AG04449 (cell line): ENCODE measurements around the gene FAM53A.

Experiments
- CTCF ChIA-PET: fragments of 350-600 bp; formaldehyde crosslinking; extraction: SDS; loops from one replicate; lab custom pipeline; 2021; ENCODE audit warnings: antibody characterized with exemption; lab: Yijun Ruan, JAX
- POLR2A ChIA-PET: fragments of 400-600, 350-600 bp; formaldehyde crosslinking; extraction: SDS; loops from one replicate; lab custom pipeline; 2020; ENCODE audit warnings: antibody characterized with exemption, inconsistent platforms; lab: Yijun Ruan, JAX
- DNase-seq: peaks from one replicate; pipeline ENCODE4 v3.0.0-alpha.2; 2010; ENCODE audit warnings: low read depth, low spot score
- H3K4me3 ChIP-seq: 2 replicates; pipeline ENCODE4 v1.5.1; 2011; ENCODE audit warnings: low read depth, mild to moderate bottlenecking, control low read depth, low read length
- TF ChIP-seq, protein P1 (sequence below): IDR thresholded peaks from one replicate; pipeline ENCODE4 v1.5.1; 2011; ENCODE audit warnings: mild to moderate bottlenecking, moderate library complexity, low read length, control low read depth, inconsistent platforms; ENCODE audit not compliant: insufficient read depth; ENCODE audit errors: missing control alignments

Gene FAM53A

DNA sequence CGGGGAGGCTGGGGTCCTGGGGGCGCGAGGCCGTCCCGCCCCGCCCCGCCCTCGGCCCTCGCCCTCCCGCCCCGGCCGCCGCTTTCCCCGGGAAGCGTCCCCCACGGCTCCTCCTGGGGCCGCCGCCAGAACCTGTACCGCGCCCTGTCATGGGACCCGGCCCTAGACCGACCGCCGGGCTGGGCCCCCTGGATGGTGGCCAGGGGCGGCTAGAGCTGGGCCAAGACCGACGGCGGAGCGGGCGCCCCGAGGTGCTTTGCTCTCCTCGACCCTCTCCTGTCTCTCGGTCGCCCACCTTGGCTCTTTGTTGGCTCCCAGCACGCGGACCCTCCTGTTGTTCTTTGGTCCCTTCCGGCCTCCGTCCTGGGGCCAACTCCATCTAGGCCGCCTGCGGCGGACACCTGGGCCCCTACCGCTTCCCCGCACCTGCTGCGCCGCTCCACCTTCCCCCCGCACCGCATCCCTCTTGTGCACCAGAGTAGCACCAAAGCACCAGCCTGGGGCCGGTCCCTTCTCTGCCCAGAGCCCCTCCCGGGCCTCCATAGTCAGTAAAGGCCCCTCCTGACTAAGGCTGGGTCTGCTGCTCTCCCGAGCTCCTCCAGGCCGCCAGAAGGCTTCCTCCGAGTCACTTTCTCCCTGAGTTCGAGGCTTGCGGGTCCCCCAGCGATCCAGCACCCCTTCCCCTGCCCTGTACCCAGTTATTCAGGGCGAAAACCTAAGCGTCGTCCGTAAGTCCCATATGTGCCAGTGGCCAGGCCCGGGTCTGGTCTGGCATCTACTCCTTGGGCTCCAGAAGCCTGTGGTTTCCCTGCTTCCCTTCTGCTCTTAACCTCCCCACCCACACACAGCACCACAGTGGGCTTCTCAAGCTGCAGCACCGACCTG is 37.8 kb upstream of the FAM53A start:
- peak overlapping the region; percentile 64 for H3K4me3 ChIP-seq
- no peak for DNase-seq
- TF ChIP-seq, protein P1, sequence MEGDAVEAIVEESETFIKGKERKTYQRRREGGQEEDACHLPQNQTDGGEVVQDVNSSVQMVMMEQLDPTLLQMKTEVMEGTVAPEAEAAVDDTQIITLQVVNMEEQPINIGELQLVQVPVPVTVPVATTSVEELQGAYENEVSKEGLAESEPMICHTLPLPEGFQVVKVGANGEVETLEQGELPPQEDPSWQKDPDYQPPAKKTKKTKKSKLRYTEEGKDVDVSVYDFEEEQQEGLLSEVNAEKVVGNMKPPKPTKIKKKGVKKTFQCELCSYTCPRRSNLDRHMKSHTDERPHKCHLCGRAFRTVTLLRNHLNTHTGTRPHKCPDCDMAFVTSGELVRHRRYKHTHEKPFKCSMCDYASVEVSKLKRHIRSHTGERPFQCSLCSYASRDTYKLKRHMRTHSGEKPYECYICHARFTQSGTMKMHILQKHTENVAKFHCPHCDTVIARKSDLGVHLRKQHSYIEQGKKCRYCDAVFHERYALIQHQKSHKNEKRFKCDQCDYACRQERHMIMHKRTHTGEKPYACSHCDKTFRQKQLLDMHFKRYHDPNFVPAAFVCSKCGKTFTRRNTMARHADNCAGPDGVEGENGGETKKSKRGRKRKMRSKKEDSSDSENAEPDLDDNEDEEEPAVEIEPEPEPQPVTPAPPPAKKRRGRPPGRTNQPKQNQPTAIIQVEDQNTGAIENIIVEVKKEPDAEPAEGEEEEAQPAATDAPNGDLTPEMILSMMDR: no peak
- POLR2A ChIA-PET: interaction anchor here (1.0 to 1.8 kb wide), 3 partner anchors 10 to 375 kb away, joined by 3 to 21 read pairs (median 3); partner anchors contain the start of genes SLBP and UVSSA
- CTCF ChIA-PET: interaction anchor here (0.6 to 15.3 kb wide), 4 partner anchors 9 to 29 kb away, joined by 3 to 268 read pairs (median 7); partner anchors contain the start of gene SLBP

DNA sequence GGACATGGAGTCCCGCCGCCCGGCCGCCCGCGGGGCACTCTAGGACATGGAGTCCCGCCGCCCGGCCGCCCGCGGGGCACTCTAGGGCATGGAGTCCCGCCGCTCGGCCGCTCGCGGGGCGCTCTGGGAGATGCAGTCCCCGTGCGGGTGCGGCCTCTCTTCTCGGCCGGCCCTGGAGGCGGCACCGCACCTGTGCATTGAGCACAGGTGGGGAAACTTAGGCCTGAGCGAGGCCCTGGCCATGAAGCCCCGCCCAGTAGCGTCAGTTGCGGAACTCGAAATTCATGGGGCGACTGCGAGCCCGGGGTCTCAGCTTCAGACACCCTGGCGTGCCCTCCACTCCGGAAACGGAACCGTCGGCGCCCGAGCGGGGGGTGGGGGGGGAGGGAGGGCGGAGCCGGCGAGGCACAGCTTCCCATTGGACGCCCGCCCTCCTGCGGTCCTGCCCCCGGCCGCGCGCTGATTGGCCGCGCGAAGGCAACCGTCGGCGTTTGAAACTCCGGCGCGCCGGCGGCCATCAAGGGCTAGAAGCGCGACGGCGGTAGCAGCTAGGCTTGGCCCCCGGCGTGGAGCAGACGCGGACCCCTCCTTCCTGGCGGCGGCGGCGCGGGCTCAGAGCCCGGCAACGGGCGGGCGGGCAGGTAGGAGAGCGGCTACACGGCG is 37.0 kb upstream of the FAM53A start, which contains the start of the genes TACC3 and TMEM129:
TACC3 (plus strand) TSS at position 519 of the 663 bp plus-strand sequence. CDS start 1,901 bp downstream, outside the sequence.
TMEM129 (minus strand) TSS at position 321 of the 663 bp plus-strand sequence. CDS start 486 bp downstream, outside the sequence.
- peak within 1 kb of the TSS; percentile 81 for H3K4me3 ChIP-seq
- TF ChIP-seq, protein P1: no peak
- ChIA-PET CTCF (interaction anchor here (1.0 to 15.3 kb wide), 5 partner anchors 10 to 91 kb away, joined by 3 to 268 read pairs (median 5); no protein-coding TSS in a partner anchor), POLR2A (interaction anchor here (0.5 to 1.8 kb wide), 5 partner anchors 9 to 374 kb away, joined by 3 to 21 read pairs (median 3); partner anchors contain the start of genes SLBP and UVSSA)
- no peak for DNase-seq

DNA sequence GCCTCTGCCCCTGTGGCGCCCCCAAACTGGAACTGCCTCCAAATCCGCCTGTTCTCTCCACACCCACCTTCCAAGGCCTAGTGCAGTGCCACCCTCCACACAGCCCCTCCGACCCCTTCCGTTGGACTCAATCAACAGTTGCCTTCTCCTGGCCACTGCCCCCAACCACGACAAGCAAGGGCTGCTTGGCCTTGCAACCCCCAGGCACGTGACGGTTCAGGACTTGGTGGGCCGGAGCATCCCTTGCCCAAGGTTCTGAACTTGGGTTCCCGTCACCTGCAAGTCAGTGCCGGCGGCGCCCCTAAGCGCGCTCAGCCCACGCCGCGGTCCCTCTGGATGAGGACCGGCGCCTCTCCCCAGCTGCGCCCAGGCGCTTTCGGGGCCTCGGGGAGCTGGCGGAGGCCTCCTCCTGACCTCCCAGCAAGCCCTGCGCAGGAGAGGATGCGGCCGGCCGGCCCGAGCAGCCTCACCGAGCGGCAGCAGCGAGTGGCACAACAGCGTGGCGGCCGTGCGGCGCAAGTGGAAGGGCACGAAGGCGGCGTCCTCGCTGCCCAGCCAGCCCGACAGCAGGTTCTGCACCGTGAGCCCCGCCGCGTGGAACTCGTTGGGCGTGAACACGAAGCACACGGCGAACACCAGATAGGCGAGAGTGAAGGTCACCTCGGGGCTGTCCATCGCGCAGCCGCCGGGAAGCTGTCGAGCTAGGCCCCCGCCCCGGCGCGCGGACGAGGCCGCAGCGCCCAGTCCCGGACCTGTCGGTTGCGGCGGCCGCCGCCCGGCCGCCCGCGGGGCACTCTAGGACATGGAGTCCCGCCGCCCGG is 36.3 kb upstream of the FAM53A start:
- CTCF ChIA-PET: interaction anchor here (1.0 to 15.3 kb wide), 5 partner anchors 10 to 91 kb away, joined by 3 to 268 read pairs (median 5); no protein-coding TSS in a partner anchor
- TF ChIP-seq, protein P1: no peak
- no peak for DNase-seq

DNA sequence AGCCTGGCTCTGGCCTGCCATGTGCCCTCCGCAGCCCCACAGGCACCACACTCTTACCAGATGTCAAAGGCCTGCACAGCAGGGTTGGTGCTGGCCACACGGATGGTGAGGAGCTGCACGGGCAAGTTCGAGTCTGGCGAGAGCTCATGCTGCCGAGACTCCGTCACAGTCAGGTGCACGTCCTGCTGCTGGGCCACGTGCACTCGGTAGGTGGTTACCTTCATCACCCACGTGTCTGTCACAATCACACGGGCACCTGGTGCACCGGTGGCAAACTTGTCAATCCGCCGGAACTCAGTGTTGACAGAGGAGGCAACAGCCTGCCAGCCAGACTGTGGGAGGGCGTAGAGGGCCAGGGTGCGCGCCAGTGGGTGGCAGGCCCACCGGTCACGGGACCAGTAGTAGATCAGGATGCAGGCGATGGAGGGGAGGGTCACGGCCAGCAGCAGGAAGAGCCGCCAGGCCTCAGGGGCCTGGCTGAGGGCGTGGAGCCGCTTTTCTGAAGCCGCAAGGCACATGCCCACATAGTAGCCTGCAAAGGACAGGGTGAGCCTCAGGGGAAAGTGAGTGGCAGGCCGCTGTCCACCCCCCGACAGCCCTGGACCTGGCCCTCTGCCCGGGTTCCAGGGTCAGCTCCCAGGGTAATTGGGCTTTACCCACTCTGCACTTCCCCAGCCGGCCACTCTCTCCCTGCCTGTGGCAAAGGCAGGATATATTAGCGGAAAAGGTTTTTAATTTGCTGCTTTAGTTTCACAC is 34.2 kb upstream of the FAM53A start:
- H3K4me3 ChIP-seq: no peak overlapping the region
- CTCF ChIA-PET: interaction anchor here (1.1 to 15.3 kb wide), 5 partner anchors 8 to 193 kb away, joined by 4 to 268 read pairs (median 4); no protein-coding TSS in a partner anchor
- TF ChIP-seq, protein P1: no peak
- POLR2A ChIA-PET: interaction anchor here (0.6 kb wide), 1 partner anchor 21 kb away, joined by 3 read pairs; no protein-coding TSS in a partner anchor
- no peak for DNase-seq

More for the DNA sequence above, 36.3 kb upstream of the FAM53A start:
- H3K4me3 ChIP-seq: peak overlapping the region; percentile 81
- POLR2A ChIA-PET: interaction anchor here (0.5 to 1.8 kb wide), 4 partner anchors 8 to 374 kb away, joined by 3 to 21 read pairs (median 3); partner anchors contain the start of genes SLBP and UVSSA
